Measurements from ENCODE around the gene DHX9. TPM values are rescaled to one million over a fixed set of nuclear protein-coding genes. Genes with fewer than 3 reads are reported as not detected.

DHX9 gene
- total RNA-seq, 1 experiment from 2014 or later, result 180 TPM

- ATAC-seq (no peak), DNase-seq (ENCODE audit: low read depth, low spot score) (no peak)
- in situ Hi-C loops (cut with HindIII; ENCODE audit: low pct_unique_long_range_greater_than_20kb, low sequenced_read_pairs), result no loop called here
- no peaks in the 10 kb centered on the region for H3K9me3 ChIP-seq (ENCODE audit: control insufficient read depth, insufficient read depth, low read depth, low read length)
- H3K27ac ChIP-seq (ENCODE audit: low read length), result no peak overlapping the region
- POLR2A ChIA-PET, result no interaction called here
- no TSS peak for BruUV-seq (replicated peaks)
- H3K4me1 ChIP-seq (ENCODE audit: control insufficient read depth, insufficient read depth, low read length), result no peaks in the 10 kb centered on the region
- intact Hi-C loops (cut with micrococcal nuclease; ENCODE audit: unreplicated experiment), result no loop called here
- H3K36me3 ChIP-seq (ENCODE audit: control insufficient read depth, insufficient read depth, low read length), result no peaks in the 10 kb centered on the region
- TF ChIP-seq SIN3A (IDR thresholded peaks at IDR 0.05; ENCODE audit: borderline replicate concordance, insufficient read depth, low read depth, low read length) (no peak), POLR2AphosphoS5 (IDR thresholded peaks at IDR 0.05; ENCODE audit: low read depth, low read length) (no peak), TCF7L2 (IDR thresholded peaks at IDR 0.05; ENCODE audit: low read depth, low read length) (no peak)
- TF ChIP-seq, protein P1, sequence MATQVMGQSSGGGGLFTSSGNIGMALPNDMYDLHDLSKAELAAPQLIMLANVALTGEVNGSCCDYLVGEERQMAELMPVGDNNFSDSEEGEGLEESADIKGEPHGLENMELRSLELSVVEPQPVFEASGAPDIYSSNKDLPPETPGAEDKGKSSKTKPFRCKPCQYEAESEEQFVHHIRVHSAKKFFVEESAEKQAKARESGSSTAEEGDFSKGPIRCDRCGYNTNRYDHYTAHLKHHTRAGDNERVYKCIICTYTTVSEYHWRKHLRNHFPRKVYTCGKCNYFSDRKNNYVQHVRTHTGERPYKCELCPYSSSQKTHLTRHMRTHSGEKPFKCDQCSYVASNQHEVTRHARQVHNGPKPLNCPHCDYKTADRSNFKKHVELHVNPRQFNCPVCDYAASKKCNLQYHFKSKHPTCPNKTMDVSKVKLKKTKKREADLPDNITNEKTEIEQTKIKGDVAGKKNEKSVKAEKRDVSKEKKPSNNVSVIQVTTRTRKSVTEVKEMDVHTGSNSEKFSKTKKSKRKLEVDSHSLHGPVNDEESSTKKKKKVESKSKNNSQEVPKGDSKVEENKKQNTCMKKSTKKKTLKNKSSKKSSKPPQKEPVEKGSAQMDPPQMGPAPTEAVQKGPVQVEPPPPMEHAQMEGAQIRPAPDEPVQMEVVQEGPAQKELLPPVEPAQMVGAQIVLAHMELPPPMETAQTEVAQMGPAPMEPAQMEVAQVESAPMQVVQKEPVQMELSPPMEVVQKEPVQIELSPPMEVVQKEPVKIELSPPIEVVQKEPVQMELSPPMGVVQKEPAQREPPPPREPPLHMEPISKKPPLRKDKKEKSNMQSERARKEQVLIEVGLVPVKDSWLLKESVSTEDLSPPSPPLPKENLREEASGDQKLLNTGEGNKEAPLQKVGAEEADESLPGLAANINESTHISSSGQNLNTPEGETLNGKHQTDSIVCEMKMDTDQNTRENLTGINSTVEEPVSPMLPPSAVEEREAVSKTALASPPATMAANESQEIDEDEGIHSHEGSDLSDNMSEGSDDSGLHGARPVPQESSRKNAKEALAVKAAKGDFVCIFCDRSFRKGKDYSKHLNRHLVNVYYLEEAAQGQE (IDR thresholded peaks at IDR 0.05; ENCODE audit: insufficient read depth in 1 of 2, low read depth in 2 of 2, low read length in 1 of 2), result no peak
- TF ChIP-seq, protein P2, sequence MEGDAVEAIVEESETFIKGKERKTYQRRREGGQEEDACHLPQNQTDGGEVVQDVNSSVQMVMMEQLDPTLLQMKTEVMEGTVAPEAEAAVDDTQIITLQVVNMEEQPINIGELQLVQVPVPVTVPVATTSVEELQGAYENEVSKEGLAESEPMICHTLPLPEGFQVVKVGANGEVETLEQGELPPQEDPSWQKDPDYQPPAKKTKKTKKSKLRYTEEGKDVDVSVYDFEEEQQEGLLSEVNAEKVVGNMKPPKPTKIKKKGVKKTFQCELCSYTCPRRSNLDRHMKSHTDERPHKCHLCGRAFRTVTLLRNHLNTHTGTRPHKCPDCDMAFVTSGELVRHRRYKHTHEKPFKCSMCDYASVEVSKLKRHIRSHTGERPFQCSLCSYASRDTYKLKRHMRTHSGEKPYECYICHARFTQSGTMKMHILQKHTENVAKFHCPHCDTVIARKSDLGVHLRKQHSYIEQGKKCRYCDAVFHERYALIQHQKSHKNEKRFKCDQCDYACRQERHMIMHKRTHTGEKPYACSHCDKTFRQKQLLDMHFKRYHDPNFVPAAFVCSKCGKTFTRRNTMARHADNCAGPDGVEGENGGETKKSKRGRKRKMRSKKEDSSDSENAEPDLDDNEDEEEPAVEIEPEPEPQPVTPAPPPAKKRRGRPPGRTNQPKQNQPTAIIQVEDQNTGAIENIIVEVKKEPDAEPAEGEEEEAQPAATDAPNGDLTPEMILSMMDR (IDR thresholded peaks at IDR 0.05), result no peak
- H3K27me3 ChIP-seq (ENCODE audit: control insufficient read depth, insufficient read depth, low read length), result peaks cover 4% of the 10 kb centered on the region
- CTCF ChIA-PET, result no interaction called here
- no peak overlapping the region for H3K4me3 ChIP-seq (ENCODE audit: low read depth in 2 of 2, low read length in 2 of 2)
Observed at GRCh38 chr1:182817802-182818201, 21.3 kb upstream of the DHX9 start.

DNA sequence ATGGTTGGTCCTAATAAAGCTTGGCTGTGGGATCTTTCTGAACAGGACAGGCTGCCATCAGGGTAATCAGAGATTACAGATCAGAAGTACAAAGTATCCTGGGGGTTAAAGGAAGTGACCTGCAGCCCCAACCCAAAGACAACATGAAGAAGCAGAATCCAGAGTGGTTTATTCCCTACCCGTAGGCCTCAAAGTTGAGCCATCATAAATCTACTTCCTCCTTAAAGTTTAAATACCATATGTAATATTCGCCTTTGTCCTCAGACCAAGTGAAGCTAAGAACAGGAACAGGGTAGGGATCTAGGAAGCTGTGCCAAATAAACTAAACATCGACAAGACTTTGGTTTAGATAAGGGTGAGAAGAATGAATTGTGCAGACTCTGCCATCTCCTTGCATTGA, 15.9 kb upstream of the DHX9 start:
- no peak overlapping the region for H3K4me3 ChIP-seq (ENCODE audit: low read depth in 2 of 2, low read length in 2 of 2)
- ChIA-PET CTCF (no interaction called here), POLR2A (no interaction called here)
- in situ Hi-C loops (cut with HindIII; ENCODE audit: low pct_unique_long_range_greater_than_20kb, low sequenced_read_pairs) (no loop called here), intact Hi-C loops (cut with micrococcal nuclease; ENCODE audit: unreplicated experiment) (no loop called here)
- no peak overlapping the region for H3K27ac ChIP-seq (ENCODE audit: low read length)
- no peak for DNase-seq (ENCODE audit: low read depth, low spot score)
- TF ChIP-seq POLR2AphosphoS5 (IDR thresholded peaks at IDR 0.05; ENCODE audit: low read depth, low read length) (no peak), TCF7L2 (IDR thresholded peaks at IDR 0.05; ENCODE audit: low read depth, low read length) (no peak), SIN3A (IDR thresholded peaks at IDR 0.05; ENCODE audit: borderline replicate concordance, insufficient read depth, low read depth, low read length) (no peak)
- TF ChIP-seq, protein P2 (IDR thresholded peaks at IDR 0.05), result no peak
- TF ChIP-seq, protein P1 (IDR thresholded peaks at IDR 0.05; ENCODE audit: insufficient read depth in 1 of 2, low read depth in 2 of 2, low read length in 1 of 2), result no peak
- BruUV-seq (replicated peaks), result no TSS peak
- no peaks in the 10 kb centered on the region for H3K36me3 ChIP-seq (ENCODE audit: control insufficient read depth, insufficient read depth, low read length)
- ATAC-seq, result no peak
- no peaks in the 10 kb centered on the region for H3K4me1 ChIP-seq (ENCODE audit: control insufficient read depth, insufficient read depth, low read length)
- H3K9me3 ChIP-seq (ENCODE audit: control insufficient read depth, insufficient read depth, low read depth, low read length), result no peaks in the 10 kb centered on the region
- peaks cover 17% of the 10 kb centered on the region for H3K27me3 ChIP-seq (ENCODE audit: control insufficient read depth, insufficient read depth, low read length)

Measured in Panc1 (cell line).